Measurements from ENCODE around the gene SS18L1. TPM values are rescaled to one million over a fixed set of nuclear protein-coding genes. Genes with fewer than 3 reads are reported as not detected.

The SS18L1 gene
- total and polyA plus RNA-seq, 7 donors = 4.9 to 11.7 (median 9.5) TPM

DNA sequence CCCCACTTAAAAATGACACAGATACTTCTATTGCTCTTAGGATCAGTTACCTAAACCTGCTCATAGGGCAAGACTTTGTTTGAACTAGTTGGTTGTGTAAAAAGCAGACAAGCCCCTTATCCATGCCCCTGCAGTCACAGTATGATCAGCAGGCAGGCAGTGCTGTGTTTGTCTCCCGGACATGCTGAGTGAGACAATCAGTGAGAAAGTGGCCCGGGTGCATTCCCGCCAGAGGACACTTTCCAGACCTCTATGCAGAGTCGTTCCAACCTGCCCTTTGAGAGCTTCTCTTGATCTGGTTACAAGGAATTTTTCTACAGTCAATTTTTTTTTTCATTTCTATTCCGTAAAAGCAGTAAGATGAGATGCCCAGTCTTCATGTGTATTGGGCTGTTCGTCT is 15.1 kb upstream of the SS18L1 start:
- H3K36me3 ChIP-seq = peaks cover 29 to 92% (median 71%) of the 10 kb centered on the region in 4 donors
- H3K4me3 ChIP-seq = no peak overlapping the region
- peaks cover 0 to 21% (median 11%) of the 10 kb centered on the region in 4 donors for H3K4me1 ChIP-seq
- no peaks in the 10 kb centered on the region for H3K27me3 ChIP-seq
- no peak for DNase-seq
- H3K9me3 ChIP-seq = no peaks in the 10 kb centered on the region
- TF ChIP-seq POLR2A (IDR thresholded peaks at IDR 0.05) (no peak), POLR2AphosphoS5 (IDR thresholded peaks at IDR 0.05) (no peak), EP300 (IDR thresholded peaks at IDR 0.05) (no peak)
- TF ChIP-seq, protein P1, sequence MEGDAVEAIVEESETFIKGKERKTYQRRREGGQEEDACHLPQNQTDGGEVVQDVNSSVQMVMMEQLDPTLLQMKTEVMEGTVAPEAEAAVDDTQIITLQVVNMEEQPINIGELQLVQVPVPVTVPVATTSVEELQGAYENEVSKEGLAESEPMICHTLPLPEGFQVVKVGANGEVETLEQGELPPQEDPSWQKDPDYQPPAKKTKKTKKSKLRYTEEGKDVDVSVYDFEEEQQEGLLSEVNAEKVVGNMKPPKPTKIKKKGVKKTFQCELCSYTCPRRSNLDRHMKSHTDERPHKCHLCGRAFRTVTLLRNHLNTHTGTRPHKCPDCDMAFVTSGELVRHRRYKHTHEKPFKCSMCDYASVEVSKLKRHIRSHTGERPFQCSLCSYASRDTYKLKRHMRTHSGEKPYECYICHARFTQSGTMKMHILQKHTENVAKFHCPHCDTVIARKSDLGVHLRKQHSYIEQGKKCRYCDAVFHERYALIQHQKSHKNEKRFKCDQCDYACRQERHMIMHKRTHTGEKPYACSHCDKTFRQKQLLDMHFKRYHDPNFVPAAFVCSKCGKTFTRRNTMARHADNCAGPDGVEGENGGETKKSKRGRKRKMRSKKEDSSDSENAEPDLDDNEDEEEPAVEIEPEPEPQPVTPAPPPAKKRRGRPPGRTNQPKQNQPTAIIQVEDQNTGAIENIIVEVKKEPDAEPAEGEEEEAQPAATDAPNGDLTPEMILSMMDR (IDR thresholded peaks at IDR 0.05) = no peak
- H3K27ac ChIP-seq = no peak overlapping the region
- intact Hi-C loops (cut with DNase I) = no loop called here
- WGBS, 2 donors = 91% methylated on average over 6 of the region's 6 CpGs

DNA sequence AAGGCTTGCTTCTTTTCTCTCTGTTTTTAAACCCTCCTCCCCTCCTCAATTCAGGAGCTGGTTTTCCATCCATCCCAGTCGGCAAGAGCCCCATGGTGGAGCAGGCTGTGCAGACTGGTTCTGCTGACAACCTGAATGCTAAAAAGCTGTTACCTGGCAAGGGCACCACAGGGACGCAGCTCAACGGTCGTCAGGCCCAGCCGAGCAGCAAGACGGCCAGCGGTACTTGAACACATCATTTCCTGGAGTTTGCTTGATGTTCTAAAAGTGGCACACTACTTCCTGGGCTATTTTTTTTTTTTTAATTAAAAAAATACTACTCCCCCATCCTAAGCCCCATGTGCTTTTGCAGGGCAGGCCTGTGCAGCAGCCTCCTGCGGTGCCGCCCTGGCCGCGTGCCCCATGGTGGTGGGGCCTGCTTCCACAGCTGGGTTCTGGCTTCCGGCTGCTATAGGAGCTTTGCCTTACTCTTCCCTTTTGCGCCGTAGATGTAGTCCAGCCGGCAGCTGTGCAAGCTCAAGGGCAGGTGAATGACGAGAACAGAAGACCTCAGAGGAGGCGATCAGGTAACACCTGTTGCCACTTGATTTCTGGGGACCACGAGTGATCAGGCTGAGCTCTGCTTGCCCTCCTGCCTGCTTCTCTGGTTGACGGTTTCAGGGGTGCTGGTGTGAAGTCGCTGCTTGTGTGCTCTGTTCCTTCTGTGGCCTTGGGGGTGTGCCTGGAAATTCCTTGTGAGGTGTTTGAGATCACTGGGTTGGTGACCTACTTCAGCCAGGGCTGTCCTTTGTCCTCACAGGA is 13.6 kb upstream of the SS18L1 start:
- peaks cover 35 to 100% (median 72%) of the 10 kb centered on the region in 4 donors for H3K36me3 ChIP-seq
- no peak overlapping the region for H3K27ac ChIP-seq
- 77 to 91% methylated on average over 20 of the region's 20 CpGs for WGBS, 2 donors
- H3K4me3 ChIP-seq = no peak overlapping the region
- intact Hi-C loops (cut with DNase I) = no loop called here
- TF ChIP-seq POLR2A (IDR thresholded peaks at IDR 0.05) (no peak), EP300 (IDR thresholded peaks at IDR 0.05) (no peak), POLR2AphosphoS5 (IDR thresholded peaks at IDR 0.05) (no peak)
- TF ChIP-seq, protein P1 (IDR thresholded peaks at IDR 0.05) = no peak
- peaks cover 0 to 14% (median 0%) of the 10 kb centered on the region in 4 donors for H3K4me1 ChIP-seq
- no peaks in the 10 kb centered on the region for H3K9me3 ChIP-seq
- no peak for DNase-seq
- no peaks in the 10 kb centered on the region for H3K27me3 ChIP-seq

DNA sequence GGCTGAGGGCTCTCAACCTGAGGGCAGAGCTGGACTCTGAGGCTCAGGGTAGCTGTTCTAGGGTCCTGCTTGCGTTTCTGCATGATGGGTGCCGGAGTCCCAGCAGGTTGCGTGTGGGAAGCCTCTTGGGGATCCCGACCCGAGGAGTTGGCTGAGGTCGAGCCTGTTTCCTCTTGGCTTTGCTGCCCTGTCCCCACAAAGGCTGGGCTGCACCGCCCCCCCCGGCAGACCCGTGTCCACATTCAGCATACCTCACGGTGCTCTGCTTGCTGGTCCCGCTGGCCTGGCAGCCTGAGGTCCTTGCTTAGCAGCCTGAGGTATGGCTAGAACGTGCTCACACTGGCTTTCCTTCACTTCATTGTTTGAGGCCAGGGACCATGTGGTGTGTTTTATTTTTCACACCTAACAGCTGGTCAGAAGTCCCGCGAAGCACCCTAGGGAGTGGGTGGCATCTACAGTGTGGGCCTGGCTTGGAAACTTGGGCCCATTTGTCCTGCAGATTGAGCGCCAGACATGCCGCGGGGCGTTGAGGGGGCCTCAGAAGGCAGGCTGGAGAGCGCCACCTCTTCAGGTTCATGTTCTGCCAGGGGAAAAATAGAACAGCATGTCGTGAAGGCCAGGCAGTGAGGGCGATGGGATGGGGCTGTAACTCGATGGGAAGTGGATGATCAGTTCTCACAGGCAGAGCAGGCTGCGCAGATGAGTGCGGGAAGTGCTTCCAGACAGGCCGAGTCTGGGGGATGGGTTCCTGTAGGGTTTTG is 11.8 kb upstream of the SS18L1 start:
- peak overlapping the region in 2 of 4 donors; percentile 29 to 44 for H3K27ac ChIP-seq
- peaks cover 0 to 15% (median 0%) of the 10 kb centered on the region in 4 donors for H3K4me1 ChIP-seq
- no peak for DNase-seq
- WGBS, 2 donors = 93 to 94% methylated on average over 25 of the region's 25 CpGs
- no peak overlapping the region for H3K4me3 ChIP-seq
- H3K27me3 ChIP-seq = no peaks in the 10 kb centered on the region
- H3K36me3 ChIP-seq = peaks cover 42 to 99% (median 69%) of the 10 kb centered on the region in 4 donors
- no peak for TF ChIP-seq POLR2A (IDR thresholded peaks at IDR 0.05)
- TF ChIP-seq POLR2AphosphoS5 (IDR thresholded peaks at IDR 0.05) = no peak
- TF ChIP-seq, protein P1 (IDR thresholded peaks at IDR 0.05) = no peak
- TF ChIP-seq EP300 (IDR thresholded peaks at IDR 0.05) = no peak
- intact Hi-C loops (cut with DNase I) = no loop called here
- H3K9me3 ChIP-seq = no peaks in the 10 kb centered on the region

DNA sequence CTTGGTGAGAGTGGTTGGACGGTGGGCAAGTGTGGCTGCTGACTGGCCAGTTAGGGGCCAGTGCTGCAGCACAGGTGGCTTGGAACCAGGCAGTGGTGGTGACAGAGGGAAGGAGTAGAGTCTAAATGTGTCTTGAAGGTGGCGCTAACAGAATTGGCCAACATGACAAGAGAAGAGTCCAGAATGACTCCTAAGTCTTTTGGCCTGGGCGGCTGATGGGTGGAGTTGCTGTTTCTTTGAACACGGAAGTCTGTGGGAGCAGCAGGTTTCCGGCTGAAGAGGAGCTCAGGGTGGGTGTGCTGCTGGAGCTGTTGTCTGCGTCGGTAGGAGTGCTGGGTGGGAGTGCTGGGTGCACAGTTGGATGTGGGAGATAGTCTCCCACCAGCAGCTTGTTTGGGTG is 11.1 kb upstream of the SS18L1 start:
- Histone ChIP-seq H3K27me3 (no peaks in the 10 kb centered on the region), H3K36me3 (peaks cover 42 to 99% (median 67%) of the 10 kb centered on the region in 4 donors), H3K4me3 (no peak overlapping the region), H3K9me3 (no peaks in the 10 kb centered on the region), H3K4me1 (peaks cover 0 to 15% (median 0%) of the 10 kb centered on the region in 4 donors), H3K27ac (peak overlapping the region; percentile 29 to 46 (median 44))
- intact Hi-C loops (cut with DNase I) = no loop called here
- no peak for DNase-seq
- TF ChIP-seq EP300 (IDR thresholded peaks at IDR 0.05) = no peak
- TF ChIP-seq POLR2A (IDR thresholded peaks at IDR 0.05) = no peak
- TF ChIP-seq, protein P1 (IDR thresholded peaks at IDR 0.05) = no peak
- no peak for TF ChIP-seq POLR2AphosphoS5 (IDR thresholded peaks at IDR 0.05)
- WGBS, 2 donors = 88 to 91% methylated on average over 7 of the region's 7 CpGs
